GM19468 (cell line): ENCODE measurements around the gene POTEG.
"Not testable (repeated sequence)": the region's sequence is repeated elsewhere in the genome, so short reads cannot be mapped to it uniquely, and the experiment has no call there.

Experiments
- ATAC-seq: cut with Tn5 transposase; IDR thresholded peaks from one replicate; pipeline ENCODE4 v1.9.1; 2021; ENCODE audit warnings: mild to moderate bottlenecking, moderate library complexity, moderate number of reproducible peaks; ENCODE audit not compliant: unreplicated experiment; ENCODE audit errors: extremely low read depth

The POTEG gene

GRCh38 chr14:19434241-19434640, at the start of gene POTEG:
Gene POTEG, minus strand, starts transcription at chr14:19434341. Its CDS starts 52 bp downstream, at chr14:19434289.
- ATAC-seq, result not testable (repeated sequence)

DNA sequence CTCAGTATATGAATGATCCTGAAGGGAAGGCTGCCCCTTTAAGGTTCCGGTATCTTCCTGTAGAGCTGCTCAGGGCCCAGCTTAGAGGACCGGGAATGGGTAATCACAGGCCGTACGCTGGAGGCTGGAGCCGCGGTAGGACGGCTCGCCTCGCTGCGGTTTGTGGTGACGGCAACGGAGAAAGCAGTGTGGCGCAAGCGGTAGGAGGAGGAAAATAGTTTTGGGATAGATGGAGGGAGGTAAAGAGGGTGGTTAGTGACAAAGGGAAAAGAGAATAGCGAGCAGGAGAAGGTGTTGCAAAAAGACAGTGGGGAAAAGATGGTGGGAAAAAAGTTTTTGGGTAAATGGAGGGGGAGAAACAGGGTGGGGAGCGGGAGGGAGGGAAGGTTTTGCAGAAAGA, 48.0 kb upstream of the POTEG start:
- not testable (repeated sequence) for ATAC-seq

DNA sequence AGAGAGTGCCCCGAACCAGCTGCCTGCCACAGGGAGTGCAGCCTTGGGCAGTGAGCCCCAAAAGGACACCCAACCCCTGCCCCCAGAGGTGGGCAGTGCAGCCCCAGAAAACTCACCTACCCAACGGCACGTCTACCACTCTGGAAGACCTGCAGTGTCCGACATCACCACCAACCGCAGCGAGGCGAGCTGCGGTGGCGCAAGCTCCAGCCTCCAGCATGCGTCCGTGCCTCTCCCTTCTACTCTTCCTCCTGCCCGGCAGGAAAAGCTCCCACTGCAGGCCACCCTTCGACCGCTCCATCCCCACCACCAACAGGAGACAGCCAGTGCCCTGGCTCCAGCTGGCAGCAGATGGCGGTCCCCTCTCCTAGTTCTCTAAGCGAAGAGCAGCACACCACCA, 47.3 kb upstream of the POTEG start:
- not testable (repeated sequence) for ATAC-seq

DNA sequence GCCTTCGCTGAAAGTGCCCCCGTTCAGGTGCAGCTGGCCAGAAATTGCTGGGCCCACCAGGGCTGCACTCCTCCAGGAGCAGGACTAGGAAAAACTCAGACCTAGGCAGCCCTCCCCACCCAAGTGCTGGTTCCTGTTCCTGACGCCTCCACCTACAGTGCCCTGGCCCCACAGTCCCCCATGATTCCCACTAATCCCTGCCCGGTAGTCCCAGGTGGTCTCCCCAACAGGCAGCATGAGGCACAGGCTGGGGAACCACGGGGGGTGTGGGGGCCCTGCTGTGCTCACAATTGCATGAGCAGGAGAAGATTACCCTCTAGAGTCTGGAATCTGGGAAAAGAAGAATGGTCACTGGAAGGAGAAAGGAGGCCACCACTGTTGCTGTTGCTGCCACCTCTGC, 46.4 kb upstream of the POTEG start:
- ATAC-seq, result not testable (repeated sequence)

GRCh38 chr14:19445761-19446160, 11.6 kb upstream of the POTEG start:
- ATAC-seq, result not testable (repeated sequence)

DNA sequence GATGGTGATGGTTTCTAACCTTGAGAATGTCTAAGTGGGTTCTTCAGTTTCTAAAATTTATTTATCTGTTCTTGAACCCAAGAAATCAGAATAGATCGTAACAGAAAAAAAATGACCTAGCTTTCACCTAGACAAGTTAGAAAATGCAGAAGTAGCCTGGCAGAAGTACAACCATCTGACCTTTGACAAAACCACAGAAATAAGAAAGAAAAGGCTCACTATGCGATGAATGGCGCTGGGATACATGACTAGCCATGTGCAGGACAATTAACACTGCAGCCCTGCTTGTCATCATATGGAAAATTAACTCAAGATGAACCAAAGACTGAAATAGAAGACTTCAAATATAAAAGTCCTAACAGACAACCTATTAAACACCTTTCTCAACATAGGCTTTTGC, 5.7 kb upstream of the POTEG start:
- ATAC-seq, result not testable (repeated sequence)

DNA sequence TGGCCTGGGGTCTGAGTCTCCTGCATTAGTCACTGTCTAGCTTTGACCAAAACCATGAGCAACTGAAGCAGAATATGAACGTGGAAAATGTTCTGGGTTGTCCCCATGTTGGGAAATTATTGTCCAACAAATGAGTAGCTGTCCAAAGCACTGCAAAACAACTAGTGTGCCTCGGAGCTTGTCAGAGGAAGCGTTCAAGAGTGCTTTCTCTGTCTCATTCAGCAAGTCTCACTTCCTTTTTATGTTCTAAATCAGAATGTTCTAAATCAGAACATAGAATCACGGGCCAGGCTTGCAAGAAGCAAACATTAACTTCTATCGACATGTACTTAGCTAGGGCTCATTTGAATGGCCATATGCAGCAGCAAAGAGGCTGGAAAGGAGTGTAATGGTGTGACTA, 5.1 kb upstream of the POTEG start:
- ATAC-seq, result not testable (repeated sequence)

DNA sequence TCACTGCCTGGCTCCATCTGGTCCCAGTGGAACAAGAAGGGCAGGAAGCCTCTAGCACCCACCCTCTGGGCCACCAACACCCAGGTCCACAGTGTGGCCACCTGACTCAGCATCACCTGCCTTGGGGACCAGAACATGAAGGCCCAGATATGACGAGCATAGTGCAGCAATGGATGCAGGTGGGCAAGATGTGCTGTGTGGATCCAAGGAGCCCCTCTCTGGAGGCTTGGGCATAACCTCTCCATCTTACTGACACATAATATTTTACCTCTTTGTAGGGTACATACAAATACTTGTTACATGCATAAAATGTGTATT, 2.9 kb upstream of the POTEG start:
- ATAC-seq, result not testable (repeated sequence)

DNA sequence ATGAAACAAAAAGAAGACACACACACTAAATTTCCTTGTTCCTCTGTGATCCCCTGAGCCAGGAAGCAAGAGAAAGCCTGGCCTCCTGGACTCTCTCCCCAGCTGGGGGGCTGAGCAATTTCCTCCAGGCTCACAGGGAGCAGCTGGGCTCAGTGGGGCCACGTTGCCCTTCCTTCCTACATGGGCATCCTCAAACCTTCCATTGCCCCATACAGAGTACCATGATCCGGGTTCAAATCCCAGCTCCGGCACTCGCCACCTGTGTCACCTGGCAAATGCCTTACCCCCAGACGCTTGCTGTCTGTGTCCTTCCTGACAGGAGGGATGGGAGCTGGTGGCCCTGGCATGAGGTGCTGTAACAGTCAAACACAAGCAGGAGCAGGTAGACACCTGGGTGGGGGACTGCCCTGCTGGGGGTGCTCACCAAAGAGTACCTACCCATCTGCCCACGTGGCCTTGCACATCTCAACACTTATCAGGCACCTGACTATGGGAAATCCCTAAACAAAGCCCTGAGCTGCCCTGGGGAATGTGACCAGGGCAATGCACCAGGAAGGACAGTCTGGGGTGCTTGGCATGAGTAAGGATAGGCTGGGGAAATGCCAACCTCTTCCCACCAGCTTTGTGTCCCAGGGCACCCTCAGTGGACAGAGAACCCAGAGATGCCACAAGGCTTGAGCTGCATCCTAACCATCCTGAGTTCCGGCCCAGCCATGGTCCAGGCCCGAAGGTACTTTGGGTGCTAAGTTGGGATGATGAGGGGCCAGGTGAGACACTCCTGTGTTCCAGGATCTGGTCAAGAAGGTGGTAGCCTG, 2.4 kb upstream of the POTEG start:
- ATAC-seq, result not testable (repeated sequence)

DNA sequence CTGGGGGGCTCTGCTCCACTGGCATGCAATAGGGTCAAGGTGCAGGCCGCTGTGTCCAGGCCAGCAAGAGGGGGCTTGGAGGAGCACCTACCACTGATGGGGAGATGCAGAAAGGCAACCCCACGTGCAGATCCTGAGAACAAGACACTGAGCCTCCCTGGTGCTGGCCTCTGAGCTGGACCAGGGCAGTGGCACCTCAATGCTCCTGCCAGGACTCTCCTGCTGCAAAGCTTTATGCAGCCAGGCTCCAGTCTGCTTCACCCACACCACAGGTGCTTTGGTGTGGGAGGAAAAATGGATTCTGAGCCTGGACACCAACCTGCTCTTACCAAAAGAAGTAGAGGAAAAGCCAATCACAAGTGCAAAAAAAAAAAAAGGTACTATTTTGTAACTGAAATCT, 1.7 kb upstream of the POTEG start:
- not testable (repeated sequence) for ATAC-seq

DNA sequence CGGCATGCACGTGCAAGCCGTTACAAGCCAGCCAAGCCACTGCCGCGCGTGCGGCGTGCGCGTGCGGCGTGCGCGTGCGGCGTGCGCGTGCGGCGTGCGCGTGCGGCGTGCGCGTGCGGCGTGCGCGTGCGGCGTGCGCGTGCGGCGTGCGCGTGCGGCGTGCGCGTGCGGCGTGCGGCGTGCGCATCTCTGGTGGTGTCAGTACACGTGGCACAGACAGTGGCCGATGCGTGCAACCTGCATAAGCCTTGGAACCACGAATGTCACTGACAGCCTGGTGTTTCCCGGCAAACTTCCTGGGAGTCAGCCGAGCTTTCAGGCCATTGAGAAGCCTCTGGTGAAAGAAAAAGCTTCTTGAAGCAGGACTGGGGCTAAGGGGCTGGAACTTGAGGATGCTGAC, 750 bp upstream of the POTEG start:
- ATAC-seq, result not testable (repeated sequence)

DNA sequence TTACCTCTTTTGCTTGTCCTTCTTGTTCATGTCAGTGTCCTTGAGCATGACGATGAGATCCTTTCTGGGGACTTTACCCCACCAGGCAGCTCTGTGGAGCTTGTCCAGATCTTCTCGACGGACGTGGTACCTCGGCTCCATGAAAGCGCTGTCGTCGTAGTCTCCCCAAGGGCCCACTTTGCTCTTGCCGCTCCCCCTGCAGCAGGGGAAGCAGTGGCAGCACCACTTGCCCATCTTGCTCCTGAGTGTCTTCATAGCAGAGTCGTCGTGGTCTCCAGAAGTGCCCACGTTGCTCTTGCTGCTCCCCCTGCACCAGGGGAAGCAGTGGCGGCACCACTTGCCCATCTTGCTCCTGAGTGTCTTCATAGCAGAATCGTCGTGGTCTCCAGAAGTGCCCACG, 376 bp downstream of the POTEG start:
- not testable (repeated sequence) for ATAC-seq

DNA sequence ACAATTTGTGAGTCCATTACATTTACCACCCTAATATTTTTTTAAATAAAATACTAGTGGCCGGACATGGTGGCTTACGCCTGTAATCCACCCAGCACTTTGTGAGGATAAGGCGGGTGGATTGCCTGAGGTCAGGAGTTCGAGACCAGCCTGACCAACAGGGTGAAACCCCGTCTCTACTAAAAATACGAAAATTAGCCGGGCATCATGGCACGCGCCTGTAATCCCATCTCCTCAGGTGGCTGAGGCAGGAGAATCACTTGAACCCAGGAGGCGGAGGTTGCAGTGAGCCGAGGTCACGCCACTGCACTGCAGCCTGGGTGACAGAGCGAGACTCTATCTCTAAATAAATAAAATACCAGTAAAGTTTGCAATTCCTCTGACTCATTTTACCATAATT, 25.6 kb downstream of the POTEG start:
- not testable (repeated sequence) for ATAC-seq

DNA sequence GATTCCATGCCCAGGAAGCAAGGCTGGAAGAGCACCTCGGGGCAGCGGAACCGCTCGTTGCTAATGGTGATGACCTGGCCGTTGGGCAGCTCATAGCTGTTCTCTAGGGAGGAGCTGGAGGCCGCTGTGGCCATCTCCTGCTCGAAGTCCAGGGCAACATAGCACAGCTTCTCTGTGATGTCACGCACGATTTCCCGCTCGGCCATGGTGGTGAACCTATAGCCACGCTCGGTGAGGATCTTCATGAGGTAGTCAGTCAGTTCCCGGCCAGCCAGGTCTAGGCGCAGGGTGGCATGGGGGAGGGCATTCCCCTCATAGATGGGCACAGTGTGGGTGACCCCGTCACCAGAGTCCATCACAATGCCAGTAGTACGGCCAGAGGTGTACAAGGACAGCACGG, 32.0 kb downstream of the POTEG start:
- not testable (repeated sequence) for ATAC-seq

GRCh38 chr14:19394727-19395126, 39.4 kb downstream of the POTEG start:
- ATAC-seq, result not testable (repeated sequence)

- ATAC-seq, result not testable (repeated sequence)
Measured at GRCh38 chr14:19390230-19390629, 43.9 kb downstream of the POTEG start.

GRCh38 chr14:19388741-19389140, 45.4 kb downstream of the POTEG start:
- ATAC-seq, result not testable (repeated sequence)

- ATAC-seq, result not testable (repeated sequence)
Measured at GRCh38 chr14:19386996-19387395, 47.1 kb downstream of the POTEG start.

GRCh38 chr14:19386309-19386708, 47.8 kb downstream of the POTEG start:
- ATAC-seq, result not testable (repeated sequence)

DNA sequence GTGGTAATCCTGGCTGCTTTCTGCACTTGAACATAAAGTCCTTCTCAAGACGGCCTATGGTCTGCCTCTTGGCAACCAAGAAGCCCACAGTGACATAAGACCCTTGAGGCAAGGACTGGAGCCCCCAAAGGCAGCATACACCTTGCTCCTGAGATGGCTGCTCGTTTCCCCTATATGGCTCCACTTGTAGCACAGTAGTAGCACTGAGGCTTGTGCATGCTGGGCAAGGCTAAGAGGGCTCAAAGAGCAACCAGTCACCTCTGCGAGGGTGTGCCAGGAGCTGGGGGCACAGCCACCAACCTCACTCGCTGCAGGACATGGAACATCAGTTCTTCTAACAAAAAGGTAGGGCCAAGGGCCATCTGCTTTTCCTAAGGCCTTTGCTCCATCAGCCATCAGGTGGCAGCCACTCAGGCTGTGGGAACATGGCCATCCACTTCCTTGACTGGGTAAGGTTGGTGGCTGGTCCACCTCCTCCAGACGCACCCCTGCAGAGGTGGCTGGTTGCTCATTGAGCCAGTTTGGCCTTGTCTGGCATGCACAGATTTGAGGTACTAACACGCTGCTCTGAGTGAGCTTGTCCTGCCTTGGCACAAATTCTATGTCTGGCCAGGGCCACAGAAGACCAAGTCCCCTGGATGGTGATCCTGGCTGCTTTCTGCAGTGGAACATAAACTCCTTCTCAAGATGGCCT, 49.9 kb downstream of the POTEG start:
- not testable (repeated sequence) for ATAC-seq

DNA sequence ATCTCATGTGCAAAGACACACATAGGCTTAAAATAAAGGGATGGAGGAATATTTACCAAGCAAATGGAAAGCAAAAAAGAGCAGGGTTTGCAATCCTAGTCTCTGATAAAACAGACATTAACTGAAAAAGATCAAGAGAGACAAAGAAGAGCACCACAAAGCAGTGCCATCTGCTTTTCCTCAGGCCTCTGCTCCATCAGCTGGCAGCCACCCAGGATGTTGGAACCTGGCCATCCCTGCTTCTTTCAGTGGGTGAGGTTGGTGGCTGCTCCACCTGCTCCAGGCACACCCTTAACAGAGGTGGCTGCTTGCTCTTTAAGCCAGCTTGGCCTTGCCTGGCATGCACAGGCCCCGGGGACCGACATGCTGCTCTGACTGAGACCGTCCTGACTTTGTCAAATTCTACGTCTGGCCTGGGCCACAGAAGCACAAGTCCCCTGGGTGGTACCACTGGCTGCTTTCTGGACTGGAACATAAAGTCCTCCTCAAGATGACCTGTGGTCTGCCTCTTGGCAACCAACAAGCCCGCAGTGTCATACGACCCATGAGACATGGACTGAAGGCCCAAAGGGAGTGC, 51.0 kb downstream of the POTEG start:
- not testable (repeated sequence) for ATAC-seq
